Measurements from ENCODE around the gene RTF1.

The RTF1 gene

GRCh38 chr15:41502795-41503668 is 86.1 kb downstream of the RTF1 start:
- peak; percentile 96 for DNase-seq (ENCODE audit: low read depth)
- H3K4me3 ChIP-seq (ENCODE audit: low read depth, low read length), result peak overlapping the region; percentile 49
- TF ChIP-seq, protein P1, sequence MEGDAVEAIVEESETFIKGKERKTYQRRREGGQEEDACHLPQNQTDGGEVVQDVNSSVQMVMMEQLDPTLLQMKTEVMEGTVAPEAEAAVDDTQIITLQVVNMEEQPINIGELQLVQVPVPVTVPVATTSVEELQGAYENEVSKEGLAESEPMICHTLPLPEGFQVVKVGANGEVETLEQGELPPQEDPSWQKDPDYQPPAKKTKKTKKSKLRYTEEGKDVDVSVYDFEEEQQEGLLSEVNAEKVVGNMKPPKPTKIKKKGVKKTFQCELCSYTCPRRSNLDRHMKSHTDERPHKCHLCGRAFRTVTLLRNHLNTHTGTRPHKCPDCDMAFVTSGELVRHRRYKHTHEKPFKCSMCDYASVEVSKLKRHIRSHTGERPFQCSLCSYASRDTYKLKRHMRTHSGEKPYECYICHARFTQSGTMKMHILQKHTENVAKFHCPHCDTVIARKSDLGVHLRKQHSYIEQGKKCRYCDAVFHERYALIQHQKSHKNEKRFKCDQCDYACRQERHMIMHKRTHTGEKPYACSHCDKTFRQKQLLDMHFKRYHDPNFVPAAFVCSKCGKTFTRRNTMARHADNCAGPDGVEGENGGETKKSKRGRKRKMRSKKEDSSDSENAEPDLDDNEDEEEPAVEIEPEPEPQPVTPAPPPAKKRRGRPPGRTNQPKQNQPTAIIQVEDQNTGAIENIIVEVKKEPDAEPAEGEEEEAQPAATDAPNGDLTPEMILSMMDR (IDR thresholded peaks at IDR 0.05; ENCODE audit: low read depth, low read length), result no peak
- peak; percentile 31 for TF ChIP-seq POLR2A (IDR thresholded peaks at IDR 0.05; ENCODE audit: extremely low read depth, insufficient read length)
- TF ChIP-seq, protein P2, sequence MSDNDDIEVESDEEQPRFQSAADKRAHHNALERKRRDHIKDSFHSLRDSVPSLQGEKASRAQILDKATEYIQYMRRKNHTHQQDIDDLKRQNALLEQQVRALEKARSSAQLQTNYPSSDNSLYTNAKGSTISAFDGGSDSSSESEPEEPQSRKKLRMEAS (IDR thresholded peaks at IDR 0.05; ENCODE audit: low read depth, low read length), result peak; percentile 38; the same call in 1 of the 2 replicates
- peak; percentile 77 for TF ChIP-seq MYC (IDR thresholded peaks at IDR 0.05; ENCODE audit: low read depth, low read length)

- H3K4me3 ChIP-seq (ENCODE audit: low read depth, low read length), result no peak overlapping the region
- TF ChIP-seq POLR2A (IDR thresholded peaks at IDR 0.05; ENCODE audit: extremely low read depth, insufficient read length), result peak; percentile 9
- TF ChIP-seq, protein P2 (IDR thresholded peaks at IDR 0.05; ENCODE audit: low read depth, low read length), result no peak
- no peak for TF ChIP-seq MYC (IDR thresholded peaks at IDR 0.05; ENCODE audit: low read depth, low read length)
- TF ChIP-seq, protein P1 (IDR thresholded peaks at IDR 0.05; ENCODE audit: low read depth, low read length), result no peak
- no peak for DNase-seq (ENCODE audit: low read depth)
Measured at GRCh38 chr15:41503669-41504010, 86.7 kb downstream of the RTF1 start.

DNA sequence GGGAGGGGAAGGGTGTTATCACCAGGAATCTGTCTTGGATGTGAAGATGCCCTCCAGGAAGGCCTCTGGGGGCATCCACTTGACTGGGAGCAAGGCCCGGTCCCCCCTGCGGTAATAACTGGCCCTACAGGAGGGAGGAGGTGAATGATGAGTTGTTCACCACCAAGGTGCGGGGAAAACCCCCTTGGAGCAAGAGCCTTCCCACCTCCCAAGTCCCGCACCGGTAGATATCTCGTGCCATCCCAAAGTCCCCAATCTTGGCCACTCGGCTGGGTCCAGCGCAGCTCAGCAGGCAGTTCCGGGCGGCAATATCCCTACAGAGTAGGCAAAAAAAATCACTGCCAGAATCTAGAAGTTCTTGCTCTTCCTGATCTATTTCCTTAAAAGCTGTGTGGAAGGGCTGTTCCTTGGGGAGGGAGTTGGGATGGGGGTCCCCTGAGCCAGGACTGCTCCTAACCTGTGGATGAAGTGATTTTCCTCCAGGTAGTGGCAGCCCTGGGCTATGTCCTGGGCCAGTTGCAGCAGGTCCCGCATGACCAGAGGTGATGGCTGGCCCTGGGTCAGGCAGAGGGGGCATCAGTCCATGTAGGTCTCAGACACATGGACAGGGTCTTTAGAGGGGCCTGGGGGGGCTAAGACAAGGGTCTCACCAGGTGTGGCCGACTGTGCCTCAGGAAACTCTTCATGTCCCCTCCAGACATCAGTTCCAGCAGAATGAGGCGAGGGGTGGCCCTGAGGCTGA is 88.0 kb downstream of the RTF1 start:
- no peak for DNase-seq (ENCODE audit: low read depth)
- H3K4me3 ChIP-seq (ENCODE audit: low read depth, low read length), result no peak overlapping the region
- TF ChIP-seq MYC (IDR thresholded peaks at IDR 0.05; ENCODE audit: low read depth, low read length) (no peak), POLR2A (IDR thresholded peaks at IDR 0.05; ENCODE audit: extremely low read depth, insufficient read length) (no peak)
- TF ChIP-seq, protein P2 (IDR thresholded peaks at IDR 0.05; ENCODE audit: low read depth, low read length), result no peak
- TF ChIP-seq, protein P1 (IDR thresholded peaks at IDR 0.05; ENCODE audit: low read depth, low read length), result no peak

DNA sequence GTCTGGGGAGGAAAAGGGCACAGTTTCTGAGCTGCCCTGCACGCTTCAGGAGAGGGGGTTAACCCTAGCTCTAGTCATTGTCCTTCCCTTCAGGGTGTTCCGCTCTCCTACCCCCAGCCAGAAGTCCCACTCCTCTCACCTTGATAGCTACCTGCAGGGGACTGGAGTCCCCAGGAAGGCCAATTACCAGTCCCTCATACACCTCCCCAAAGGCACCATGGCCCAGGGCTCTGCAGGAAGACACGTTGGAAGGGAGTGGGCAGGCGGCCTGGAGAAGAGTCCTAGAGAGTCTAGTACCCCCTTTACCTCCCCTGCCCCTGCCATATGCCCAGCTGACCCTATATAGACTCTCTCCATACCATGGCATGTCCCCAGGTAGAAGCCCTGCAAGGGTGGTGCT is 88.9 kb downstream of the RTF1 start:
- TF ChIP-seq MYC (IDR thresholded peaks at IDR 0.05; ENCODE audit: low read depth, low read length) (no peak), POLR2A (IDR thresholded peaks at IDR 0.05; ENCODE audit: extremely low read depth, insufficient read length) (no peak)
- TF ChIP-seq, protein P1 (IDR thresholded peaks at IDR 0.05; ENCODE audit: low read depth, low read length), result no peak
- TF ChIP-seq, protein P2 (IDR thresholded peaks at IDR 0.05; ENCODE audit: low read depth, low read length), result no peak
- no peak for DNase-seq (ENCODE audit: low read depth)
- no peak overlapping the region for H3K4me3 ChIP-seq (ENCODE audit: low read depth, low read length)

GRCh38 chr15:41506796-41507341 is 90.0 kb downstream of the RTF1 start:
- TF ChIP-seq, protein P1 (IDR thresholded peaks at IDR 0.05; ENCODE audit: low read depth, low read length), result no peak
- TF ChIP-seq POLR2A (IDR thresholded peaks at IDR 0.05; ENCODE audit: extremely low read depth, insufficient read length), result no peak
- TF ChIP-seq, protein P2 (IDR thresholded peaks at IDR 0.05; ENCODE audit: low read depth, low read length), result no peak
- TF ChIP-seq MYC (IDR thresholded peaks at IDR 0.05; ENCODE audit: low read depth, low read length), result no peak
- no peak overlapping the region for H3K4me3 ChIP-seq (ENCODE audit: low read depth, low read length)
- DNase-seq (ENCODE audit: low read depth), result peak; percentile 62
